Motor neuron (in vitro differentiated cells): Measurements from ENCODE around the gene TMEM108. TPM values are rescaled to one million over a fixed set of nuclear protein-coding genes. Genes with fewer than 3 reads are reported as not detected.

Experiments
- ATAC-seq, 8 experiments: fragments of 200-7000 bp; cut with Tn5 transposase; replicated peaks in 6 of 8; 2 replicates each; pipeline ENCODE4 v1.8.0; 2021; ENCODE audit warnings: mild to moderate bottlenecking in 8 of 8, moderate library complexity in 8 of 8
- H3K27ac ChIP-seq, 2 donors: fragments of 250-450 bp; sonication (Bioruptor Pico); 2 replicates each; pipeline ENCODE4 v1.9.0; 2021; ENCODE audit warnings: antibody characterized with exemption in 2 of 2, mild to moderate bottlenecking in 2 of 2, moderate library complexity in 1 of 2
- H3K4me1 ChIP-seq, 2 donors: fragments of 250-450 bp; sonication (Bioruptor Pico); replicated peaks in 1 of 2; 2 replicates each; pipeline ENCODE4 v1.6.1; 2021; ENCODE audit warnings: antibody characterized with exemption in 2 of 2, mild to moderate bottlenecking in 2 of 2, moderate library complexity in 1 of 2
- H3K4me3 ChIP-seq, 5 donors: fragments of 250-450 bp; sonication (Bioruptor Pico); 2 replicates each; pipeline ENCODE4 v1.9.0; 2021; ENCODE audit warnings: antibody characterized with exemption in 5 of 5, mild to moderate bottlenecking in 5 of 5, moderate library complexity in 4 of 5
- WGBS, 10 experiments: fragments of 450-650 bp; shearing (Covaris generic); methylation state at CpG; one replicate each; pipeline ENCODE4 v1.0.0; 2022; 5-methylcytosine and 5-hydroxymethylcytosine counted together
- in situ Hi-C, 9 experiments: fragments of 400-800 bp; cut with MboI; loops; one replicate each; pipeline ENCODE4 v1.15.0; 2021; ENCODE audit warnings: low sequenced_read_pairs in 9 of 9, low pct_unique_long_range_greater_than_20kb in 2 of 9; ENCODE audit not compliant: unreplicated experiment in 9 of 9
- total RNA-seq, 8 experiments: library from RNA; unstranded; fragments of 300-600 nt; gene quantifications; 2 replicates each; pipeline versions ENCODE4 v1.2.3 to v1.2.4, GENCODE V29; 2022

The TMEM108 gene
- total RNA-seq, 8 experiments from 2014 or later, result 0.51 to 28.4 (median 2.9) TPM

DNA sequence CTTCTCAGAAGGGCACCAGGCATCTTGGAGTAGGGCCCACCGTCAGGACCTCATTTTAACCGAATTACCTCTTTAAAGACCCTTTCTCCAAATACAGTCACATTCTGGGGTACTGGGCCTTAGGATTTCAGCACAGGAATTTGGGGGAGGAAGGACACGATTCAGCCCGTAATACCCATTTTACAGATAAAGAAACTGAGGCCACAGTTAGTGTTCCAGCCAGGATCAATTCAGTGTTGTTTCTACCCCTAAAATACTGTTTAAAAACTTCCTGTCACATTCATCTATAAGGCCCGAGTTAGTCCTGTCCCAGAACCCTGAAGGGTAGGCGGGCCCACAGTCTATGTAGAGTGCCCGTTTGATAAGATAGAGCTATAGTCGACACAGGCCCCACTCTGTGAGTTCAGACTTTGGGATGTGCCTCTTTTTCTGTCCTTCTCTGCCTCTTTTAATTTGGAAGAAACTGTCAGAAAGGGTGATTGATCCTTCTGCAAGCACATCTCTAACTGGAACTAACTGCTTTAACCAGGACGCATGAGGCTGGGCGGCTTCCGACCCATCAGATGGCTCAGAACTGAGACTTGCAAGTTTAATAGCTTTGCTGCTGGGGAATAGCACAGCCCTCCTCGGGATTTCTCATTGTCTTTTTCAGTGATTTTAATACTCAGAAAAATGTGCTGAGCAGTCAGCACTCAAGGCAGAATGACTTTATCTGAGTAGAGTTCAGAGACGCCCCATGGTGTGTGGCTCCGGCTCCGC lies 381.1 kb downstream of the TMEM108 start:
- peak in 3 of 8 experiments; percentile 29 to 55 (median 50) for ATAC-seq
- in situ Hi-C loops, result no loop called here
- no peak overlapping the region for H3K4me3 ChIP-seq
- H3K27ac ChIP-seq, result no peak overlapping the region
- peaks cover 0 to 6% of the 10 kb centered on the region in 2 donors for H3K4me1 ChIP-seq
- 22 to 100% (median 74%) methylated on average over 1 to 15 of the region's 15 CpGs; no CpG with 5 or more reads in 1 of the 10 experiments for whole genome bisulfite sequencing, 10 experiments

DNA sequence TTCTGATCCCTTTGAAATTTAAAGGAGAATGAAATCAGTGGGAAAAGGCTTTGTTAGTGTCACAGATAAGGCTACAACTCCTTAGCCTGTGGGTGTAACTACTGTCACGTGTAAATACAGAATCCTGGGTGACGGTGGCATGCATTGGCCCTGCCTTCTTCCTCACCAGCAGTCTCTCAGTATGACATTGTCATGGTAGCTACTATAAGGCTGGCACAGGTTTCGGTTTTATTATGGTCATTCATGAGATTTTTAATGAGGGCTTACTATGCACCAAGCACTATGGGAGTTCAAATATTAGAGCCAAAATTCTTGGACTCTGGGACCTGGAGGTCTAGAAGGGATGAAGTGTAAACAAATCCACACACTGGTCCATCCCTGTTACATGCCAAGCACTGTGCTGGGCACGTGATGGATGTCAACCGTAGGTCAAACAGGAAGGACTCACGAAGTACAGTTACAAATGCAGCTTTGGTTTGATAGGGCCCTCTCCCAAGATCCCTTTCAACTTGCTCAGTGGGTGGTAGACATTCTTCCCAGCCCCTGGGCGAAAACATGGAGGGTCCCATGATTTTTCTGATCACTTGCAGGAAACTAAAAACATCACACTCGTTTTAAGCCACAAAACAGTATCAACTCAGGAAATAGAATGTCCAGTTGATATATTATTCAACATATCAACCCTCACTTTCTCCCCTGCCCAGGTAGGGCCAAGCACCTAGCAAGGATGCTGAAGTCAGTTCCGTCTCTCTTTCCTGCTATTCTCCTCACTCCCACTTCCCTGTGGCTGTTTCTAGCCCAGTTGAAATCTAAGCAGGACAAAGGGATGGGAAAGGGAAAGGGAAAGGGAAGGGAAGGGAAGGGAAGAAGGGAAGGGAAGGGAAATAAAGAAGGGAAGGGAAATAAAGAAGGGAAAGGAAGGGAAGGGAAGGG lies 387.0 kb downstream of the TMEM108 start:
- no peaks in the 10 kb centered on the region for H3K4me1 ChIP-seq
- no peak overlapping the region for H3K27ac ChIP-seq
- H3K4me3 ChIP-seq, result no peak overlapping the region
- in situ Hi-C loops, result no loop called here
- WGBS, 10 experiments, result 47 to 94% (median 77%) methylated on average over 2 to 8 of the region's 9 CpGs; no CpG with 5 or more reads in 1 of the 10 experiments
- ATAC-seq, result no peak

DNA sequence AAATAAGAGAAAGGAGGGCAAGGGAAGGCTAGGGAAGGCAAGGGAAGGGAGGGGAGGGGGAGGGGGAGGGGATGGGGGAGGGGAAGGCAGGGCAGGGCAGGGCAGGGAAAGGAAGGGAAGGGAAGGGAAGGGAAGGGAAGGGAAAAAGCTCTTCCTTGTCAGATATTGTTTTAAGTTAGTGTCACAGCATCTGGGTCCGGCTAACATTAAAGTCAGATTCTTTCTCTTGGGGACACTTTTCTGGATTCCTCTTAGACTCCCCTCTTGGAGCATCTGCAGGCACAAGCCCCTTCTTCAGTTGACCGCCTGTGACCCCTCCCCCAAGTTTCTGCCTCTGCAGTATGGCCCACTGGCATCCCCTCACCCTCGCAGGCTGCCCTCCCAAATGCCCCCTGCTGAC lies 387.7 kb downstream of the TMEM108 start:
- in situ Hi-C loops, result no loop called here
- H3K27ac ChIP-seq, result no peak overlapping the region
- WGBS, 10 experiments, result 100% methylated on average over 1 of the region's 3 CpGs; no CpG with 5 or more reads in 9 of the 10 experiments

DNA sequence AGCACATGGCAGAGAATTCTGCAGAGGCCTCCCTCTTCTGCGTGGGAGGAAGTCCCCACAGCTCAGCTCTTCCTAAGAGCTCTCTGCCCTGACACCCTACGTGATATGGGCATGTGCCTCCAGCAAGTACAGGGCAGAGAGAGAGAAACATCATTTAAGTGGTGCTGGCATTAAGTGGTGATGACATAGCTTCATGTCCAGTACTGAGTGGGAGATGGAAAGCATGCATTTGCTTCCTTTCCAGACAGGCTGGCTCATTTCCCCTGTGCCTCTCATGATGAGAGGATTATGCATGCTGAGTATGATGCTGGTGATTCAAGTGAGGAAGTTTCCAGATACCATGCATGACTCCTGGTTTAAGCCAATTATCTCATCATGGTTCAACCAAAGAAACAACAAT lies 388.5 kb downstream of the TMEM108 start:
- peak in 4 of 8 experiments; percentile 10 to 88 (median 43) for ATAC-seq
- in situ Hi-C loops, result no loop called here
- 0 to 100% (median 73%) methylated on average over 1 to 2 of the region's 2 CpGs; no CpG with 5 or more reads in 4 of the 10 experiments for WGBS, 10 experiments
- no peaks in the 10 kb centered on the region for H3K4me1 ChIP-seq
- no peak overlapping the region for H3K27ac ChIP-seq
- no peak overlapping the region for H3K4me3 ChIP-seq

More for the DNA sequence above, 387.7 kb downstream of the TMEM108 start:
- Histone ChIP-seq H3K4me3 (no peak overlapping the region), H3K4me1 (no peaks in the 10 kb centered on the region)
- no peak for ATAC-seq

DNA sequence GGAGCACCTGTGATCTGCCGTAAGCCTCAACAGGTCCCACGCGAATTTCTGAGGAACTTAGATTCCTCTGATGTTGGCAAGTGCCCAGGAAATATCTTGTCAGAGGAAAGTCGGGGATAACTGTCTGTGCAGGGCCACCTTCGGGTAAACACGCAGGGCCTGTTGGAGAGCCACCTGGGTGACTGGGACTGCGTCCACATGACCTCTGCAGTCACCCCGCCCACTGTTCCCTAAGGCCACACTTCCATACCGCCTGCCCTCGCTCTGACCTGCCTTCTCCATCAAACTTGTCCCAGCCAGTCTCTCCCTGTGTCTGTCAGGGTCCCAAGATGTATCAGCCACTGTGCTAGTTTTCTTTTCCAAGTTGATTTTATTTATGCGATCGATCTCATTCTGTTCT lies 390.4 kb downstream of the TMEM108 start:
- Histone ChIP-seq H3K4me3 (no peak overlapping the region), H3K27ac (no peak overlapping the region), H3K4me1 (no peaks in the 10 kb centered on the region)
- WGBS, 10 experiments, result 34 to 89% (median 65%) methylated on average over 2 to 9 of the region's 12 CpGs
- in situ Hi-C loops, result no loop called here
- ATAC-seq, result peak in 5 of 8 experiments; percentile 18 to 70 (median 63)

DNA sequence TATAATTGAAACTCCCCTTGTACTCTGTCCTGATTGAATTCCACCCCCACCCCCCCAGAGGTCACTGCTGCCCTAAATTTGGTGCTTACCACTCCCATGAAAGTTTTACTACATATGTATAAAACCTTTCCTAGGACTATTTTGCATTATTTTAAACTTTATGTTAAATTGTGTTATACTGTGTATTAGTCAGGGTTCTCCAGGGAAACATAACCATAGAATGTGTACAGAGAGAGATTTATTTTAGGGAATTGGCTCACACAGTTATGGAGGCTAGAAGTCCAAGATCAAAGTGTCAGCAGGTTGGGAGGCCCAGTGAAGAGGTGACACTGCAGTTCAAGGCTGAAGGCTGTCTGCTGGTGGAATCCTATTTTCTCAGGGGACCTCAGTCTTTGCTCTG lies 390.9 kb downstream of the TMEM108 start:
- ATAC-seq, result peak in 3 of 8 experiments; percentile 69 to 94 (median 91)
- in situ Hi-C loops, result no loop called here

DNA sequence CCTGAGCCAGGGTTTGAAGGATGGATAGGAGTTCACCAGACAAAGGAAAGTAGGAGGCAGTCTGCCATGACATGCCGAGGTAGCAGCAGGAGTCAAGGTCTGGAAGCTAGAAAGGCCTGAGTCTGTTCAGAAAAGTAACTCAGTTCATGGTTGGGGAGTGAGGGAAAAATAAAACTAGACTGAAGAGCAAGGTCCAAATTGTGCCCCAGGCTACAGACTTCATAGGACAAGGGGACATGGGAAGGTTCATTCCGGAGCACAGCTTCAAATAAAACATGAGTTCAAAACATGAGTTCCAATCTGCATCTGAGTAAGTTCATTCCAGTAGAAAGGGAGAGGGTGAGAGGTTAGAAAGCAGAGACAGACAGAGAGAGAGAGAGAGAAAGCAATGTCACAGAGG lies 401.4 kb downstream of the TMEM108 start:
- WGBS, 10 experiments, result 66 to 100% (median 86%) methylated on average over 1 to 2 of the region's 2 CpGs; no CpG with 5 or more reads in 3 of the 10 experiments
- in situ Hi-C loops, result no loop called here
- no peak overlapping the region for H3K4me3 ChIP-seq
- H3K4me1 ChIP-seq, result peaks cover 0 to 11% of the 10 kb centered on the region in 2 donors
- no peak for ATAC-seq
- no peak overlapping the region for H3K27ac ChIP-seq

More for the DNA sequence above, 390.9 kb downstream of the TMEM108 start:
- no peak overlapping the region for H3K27ac ChIP-seq
- no peaks in the 10 kb centered on the region for H3K4me1 ChIP-seq
- H3K4me3 ChIP-seq, result no peak overlapping the region

DNA sequence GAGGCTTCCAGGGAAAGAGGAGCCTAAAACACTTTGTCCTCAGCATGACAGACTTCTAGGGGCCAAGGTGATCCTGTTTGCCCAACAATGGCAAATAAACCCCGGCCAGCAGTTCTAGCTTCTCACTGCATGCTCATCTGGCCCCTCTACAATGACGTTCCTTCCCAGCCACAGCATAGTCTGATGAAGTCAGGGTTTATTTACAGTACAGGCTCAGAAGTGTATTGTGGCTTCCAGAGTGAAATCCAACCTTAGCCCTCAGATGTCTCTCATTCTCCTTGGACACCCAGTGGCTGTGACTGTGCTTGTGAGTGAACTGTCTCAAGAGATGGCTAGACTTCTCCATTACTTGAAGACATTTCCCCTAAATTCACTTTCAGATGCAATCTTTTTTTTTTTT lies 402.5 kb downstream of the TMEM108 start:
- no peak overlapping the region for H3K27ac ChIP-seq
- no peak for ATAC-seq
- H3K4me1 ChIP-seq, result peaks cover 0 to 11% of the 10 kb centered on the region in 2 donors
- in situ Hi-C loops, result no loop called here
- 40 to 100% (median 80%) methylated on average over 1 to 2 of the region's 2 CpGs; no CpG with 5 or more reads in 5 of the 10 experiments for WGBS, 10 experiments
- H3K4me3 ChIP-seq, result no peak overlapping the region

DNA sequence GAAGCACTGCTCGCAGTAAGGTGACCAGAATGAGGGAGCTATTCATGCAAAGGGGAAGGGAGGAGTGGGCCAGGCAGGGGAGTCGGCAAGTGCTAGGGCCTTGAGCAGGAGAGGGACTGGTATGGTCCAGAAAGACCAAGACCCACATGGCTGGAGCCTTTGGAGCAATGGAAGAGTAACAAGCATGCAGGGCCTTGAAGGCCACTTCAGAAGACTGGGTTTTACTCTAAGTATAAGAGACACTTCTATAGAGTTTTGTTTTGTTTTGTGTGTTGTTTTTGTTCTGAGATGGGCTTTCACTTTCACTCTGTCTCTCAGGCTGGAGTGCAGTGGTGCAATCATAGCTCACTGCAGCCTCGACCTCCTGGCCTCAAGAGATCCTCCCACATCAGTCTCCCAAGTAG lies 403.7 kb downstream of the TMEM108 start:
- 53 to 89% (median 71%) methylated on average over 1 to 2 of the region's 3 CpGs; no CpG with 5 or more reads in 1 of the 10 experiments for WGBS, 10 experiments
- Histone ChIP-seq H3K4me1 (peaks cover 0 to 11% of the 10 kb centered on the region in 2 donors), H3K4me3 (no peak overlapping the region), H3K27ac (no peak overlapping the region)
- in situ Hi-C loops, result no loop called here
- peak in 2 of 8 experiments; percentile 39 to 51 for ATAC-seq

DNA sequence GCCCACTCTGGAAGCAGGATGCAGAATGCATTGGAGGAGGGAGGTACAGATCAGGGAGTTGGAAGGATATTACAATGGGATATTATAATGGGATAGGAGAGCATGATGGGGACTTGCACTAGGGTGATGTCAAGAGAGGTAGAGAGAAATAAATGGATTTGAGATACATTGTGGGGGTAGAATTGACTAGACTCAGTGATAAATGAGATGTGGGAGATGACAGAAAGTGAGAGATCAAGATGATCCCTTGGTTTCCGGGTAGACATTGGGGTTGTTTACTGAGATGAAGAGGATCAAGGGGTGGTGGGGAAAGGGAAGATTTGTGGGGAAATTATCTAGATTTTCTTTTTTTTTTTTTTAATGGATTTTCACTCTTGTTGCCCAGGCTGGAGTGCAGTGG lies 404.3 kb downstream of the TMEM108 start:
- WGBS, 10 experiments, result 50 to 100% (median 86%) methylated on average over 1 of the region's 1 CpG; no CpG with 5 or more reads in 5 of the 10 experiments
- in situ Hi-C loops, result no loop called here
- H3K4me3 ChIP-seq, result no peak overlapping the region
- H3K4me1 ChIP-seq, result peaks cover 0 to 11% of the 10 kb centered on the region in 2 donors
- no peak for ATAC-seq
- no peak overlapping the region for H3K27ac ChIP-seq

DNA sequence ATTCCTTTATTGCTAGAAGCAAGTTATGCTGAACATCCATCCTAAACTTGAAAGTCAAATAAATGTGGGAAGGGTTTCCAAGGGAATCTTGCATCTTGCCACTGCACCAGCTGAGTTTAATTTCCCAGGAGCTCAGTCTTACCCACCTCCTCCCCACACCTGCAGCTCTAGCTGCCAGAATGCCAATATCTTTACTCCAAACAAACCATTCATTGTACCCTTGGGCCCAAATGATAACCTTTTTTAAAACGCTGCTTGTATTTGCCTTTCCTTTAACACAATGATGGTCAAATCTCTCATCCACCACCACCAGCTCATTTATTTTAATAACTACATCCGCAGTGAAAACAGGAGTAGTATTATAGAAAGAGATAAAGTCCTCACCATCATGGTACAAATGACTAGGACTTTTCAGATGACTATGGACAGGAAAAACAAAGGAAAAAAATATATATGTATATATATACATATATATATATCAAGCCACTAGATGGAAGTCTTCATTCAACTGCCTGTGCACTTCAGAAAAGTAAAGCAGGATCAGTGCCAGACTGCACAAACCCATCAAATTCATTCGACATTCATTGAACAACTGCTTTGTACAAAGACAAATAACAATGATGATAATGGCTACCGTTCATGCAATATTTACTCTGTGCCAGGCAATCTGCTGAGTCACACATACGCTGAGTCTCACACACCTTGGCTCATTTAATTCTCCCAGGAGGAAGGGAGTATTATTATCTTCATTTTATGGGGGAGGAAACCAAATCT lies 405.6 kb downstream of the TMEM108 start:
- Histone ChIP-seq H3K4me1 (peaks cover 3 to 15% of the 10 kb centered on the region in 2 donors), H3K27ac (no peak overlapping the region), H3K4me3 (no peak overlapping the region)
- in situ Hi-C loops, result no loop called here
- peak in 5 of 8 experiments; percentile 31 to 64 (median 40) for ATAC-seq
- WGBS, 10 experiments, result 20 to 100% (median 71%) methylated on average over 1 to 5 of the region's 5 CpGs

DNA sequence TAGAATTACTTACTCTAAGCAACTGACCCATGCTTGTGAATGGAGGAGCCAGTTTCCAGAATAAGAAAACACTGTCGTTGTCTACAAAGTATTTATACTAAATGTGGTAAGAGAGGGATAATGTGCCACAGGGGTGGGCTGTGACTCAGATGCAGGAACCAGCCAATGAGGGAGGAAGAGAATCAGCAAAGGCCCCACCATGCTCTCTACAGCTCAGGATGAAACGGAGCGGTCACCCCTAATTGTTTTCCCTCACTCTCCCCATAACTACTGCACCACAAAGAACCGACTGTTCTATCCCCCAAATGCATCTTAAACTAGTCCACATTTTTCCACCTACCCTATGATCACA lies 406.2 kb downstream of the TMEM108 start:
- no peak overlapping the region for H3K27ac ChIP-seq
- no peak overlapping the region for H3K4me3 ChIP-seq
- ATAC-seq, result no peak
- H3K4me1 ChIP-seq, result peaks cover 3 to 17% of the 10 kb centered on the region in 2 donors
- 58 to 94% (median 83%) methylated on average over 2 to 4 of the region's 4 CpGs; no CpG with 5 or more reads in 5 of the 10 experiments for WGBS, 10 experiments
- in situ Hi-C loops, result no loop called here
